A673 (cell line): ENCODE results near the gene CAMK1. TPM values are rescaled to one million over a fixed set of nuclear protein-coding genes. Genes with fewer than 3 reads are reported as not detected.
A peak's percentile ranks its signal among the peaks of the same experiment; 100 is the strongest.

Source experiments
- BruUV-seq: library from RNA; stranded (reverse); fragments of 400-500 nt; replicated peaks from 2 replicates; lab custom pipeline; 2021; lab: Mats Ljungman, UMichigan
- CTCF ChIA-PET: fragments of 300-600 bp; sonication (Branson Sonifier 250); formaldehyde crosslinking; loops from one replicate; lab custom pipeline; 2022; ENCODE audit warnings: antibody characterized with exemption; lab: Charles Lee
- POLR2A ChIA-PET: fragments of 300-600 bp; sonication (Branson Sonifier 250); formaldehyde crosslinking; loops from one replicate; lab custom pipeline; 2022; ENCODE audit warnings: antibody characterized with exemption; ENCODE audit not compliant: low non-redundant PET; lab: Charles Lee
- DNase-seq: peaks from one replicate; pipeline ENCODE4 v3.0.0-alpha.2; 2015; ENCODE audit warnings: low spot score
- H3K27ac ChIP-seq: fragments of 200-600 bp; sonication (generic); 2 replicates; pipeline ENCODE4 v1.5.1; 2016; ENCODE audit warnings: mixed run types, low read depth, mild to moderate bottlenecking, mixed read lengths, antibody characterized with exemption, low read length; ENCODE audit not compliant: poor library complexity, severe bottlenecking
- H3K27me3 ChIP-seq: fragments of 200-600 bp; sonication (generic); replicated peaks from 2 replicates; pipeline ENCODE4 v1.6.1; 2017; ENCODE audit warnings: mixed run types, low read depth, mild to moderate bottlenecking, mixed read lengths, antibody characterized with exemption, low read length; ENCODE audit not compliant: insufficient read depth, poor library complexity
- H3K36me3 ChIP-seq: fragments of 200-600 bp; sonication (generic); 2 replicates; pipeline ENCODE4 v1.6.1; 2016; ENCODE audit warnings: mixed run types, mild to moderate bottlenecking, mixed read lengths, antibody characterized with exemption, low read length; ENCODE audit not compliant: insufficient read depth, poor library complexity, severe bottlenecking
- H3K4me1 ChIP-seq: fragments of 200-600 bp; sonication (generic); 2 replicates; pipeline ENCODE4 v1.6.1; 2017; ENCODE audit warnings: mixed run types, mild to moderate bottlenecking, mixed read lengths, antibody characterized with exemption, low read length; ENCODE audit not compliant: insufficient read depth, poor library complexity, severe bottlenecking
- H3K4me3 ChIP-seq: fragments of 200-600 bp; sonication (generic); 2 replicates; pipeline ENCODE4 v1.5.1; 2016; ENCODE audit warnings: low read depth, mixed run types, mild to moderate bottlenecking, mixed read lengths, low read length; ENCODE audit not compliant: poor library complexity, severe bottlenecking
- H3K9me3 ChIP-seq: fragments of 200-600 bp; sonication (generic); 2 replicates; pipeline ENCODE4 v1.6.1; 2016; ENCODE audit warnings: mixed run types, low read depth, mild to moderate bottlenecking, mixed read lengths, antibody characterized with exemption, low read length; ENCODE audit not compliant: poor library complexity, severe bottlenecking
- EZH2 ChIP-seq: fragments of 200-600 bp; sonication (generic); IDR thresholded peaks from 2 replicates; pipeline ENCODE4 v1.6.1; 2017; ENCODE audit warnings: borderline replicate concordance, low read depth, mild to moderate bottlenecking, mixed read lengths, antibody characterized with exemption, low read length; ENCODE audit not compliant: poor library complexity, severe bottlenecking
- intact Hi-C: fragments of 100-400 bp; cut with micrococcal nuclease; formaldehyde crosslinking; loops from one replicate; pipeline ENCODE4 v1.10.0; 2022; ENCODE audit not compliant: unreplicated experiment
- total RNA-seq: library from RNA; stranded (reverse); gene quantifications from 2 replicates; pipeline ENCODE4 v1.2.3, GENCODE V29; 2021
- TF ChIP-seq, protein P1 (sequence below): fragments of 300-800, 200-600 bp; sonication (generic); conservative IDR thresholded peaks from 2 replicates; pipeline ENCODE4 v1.5.1; 2017; ENCODE audit warnings: low read depth, mild to moderate bottlenecking, antibody characterized with exemption, low read length, moderate library complexity, mixed read lengths

CAMK1 gene
- total RNA-seq, 1 experiment from 2014 or later = 26.7 TPM

DNA sequence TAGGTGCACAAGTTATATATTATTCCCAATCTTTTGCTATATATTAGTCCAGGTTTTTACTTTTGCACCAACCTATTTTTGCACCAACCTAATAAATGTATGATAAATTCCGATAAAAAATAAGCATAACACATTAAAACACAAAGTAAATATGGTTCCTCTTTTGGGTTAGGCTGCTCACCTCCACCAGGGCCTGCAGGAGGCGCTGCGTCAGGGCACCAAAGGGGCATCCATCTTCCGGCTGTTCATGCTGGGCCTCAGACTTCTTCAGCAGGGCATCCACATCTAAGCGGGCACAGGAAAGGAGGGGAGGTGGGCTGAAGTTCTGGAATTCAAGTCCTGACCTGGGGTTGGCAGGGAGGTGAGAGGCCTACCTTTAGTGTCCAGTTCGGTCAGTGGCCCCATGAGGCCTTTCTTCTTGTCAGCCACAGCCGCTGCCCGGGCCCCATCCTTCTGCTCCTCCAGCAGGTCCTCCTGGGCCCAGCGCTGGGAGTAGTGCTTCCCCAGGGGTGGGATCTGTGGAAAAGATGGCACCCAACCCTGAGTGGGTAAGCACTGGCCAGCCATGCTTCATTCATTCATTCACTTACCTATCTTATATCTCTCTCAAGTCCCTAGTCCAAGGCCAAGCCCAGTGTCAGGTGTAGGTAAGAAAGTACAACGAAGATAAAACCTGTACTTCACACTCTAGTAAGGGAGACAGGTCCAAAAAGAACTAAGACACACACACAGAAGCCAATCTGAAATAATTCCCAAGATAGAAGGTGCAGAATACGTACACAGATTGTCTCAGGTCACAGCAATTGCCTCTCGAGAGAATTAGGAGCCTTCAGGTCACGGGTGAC is 17.3 kb upstream of the CAMK1 start:
- BruUV-seq = no TSS peak
- POLR2A ChIA-PET = no interaction called here
- CTCF ChIA-PET = no interaction called here
- TF ChIP-seq, protein P1, sequence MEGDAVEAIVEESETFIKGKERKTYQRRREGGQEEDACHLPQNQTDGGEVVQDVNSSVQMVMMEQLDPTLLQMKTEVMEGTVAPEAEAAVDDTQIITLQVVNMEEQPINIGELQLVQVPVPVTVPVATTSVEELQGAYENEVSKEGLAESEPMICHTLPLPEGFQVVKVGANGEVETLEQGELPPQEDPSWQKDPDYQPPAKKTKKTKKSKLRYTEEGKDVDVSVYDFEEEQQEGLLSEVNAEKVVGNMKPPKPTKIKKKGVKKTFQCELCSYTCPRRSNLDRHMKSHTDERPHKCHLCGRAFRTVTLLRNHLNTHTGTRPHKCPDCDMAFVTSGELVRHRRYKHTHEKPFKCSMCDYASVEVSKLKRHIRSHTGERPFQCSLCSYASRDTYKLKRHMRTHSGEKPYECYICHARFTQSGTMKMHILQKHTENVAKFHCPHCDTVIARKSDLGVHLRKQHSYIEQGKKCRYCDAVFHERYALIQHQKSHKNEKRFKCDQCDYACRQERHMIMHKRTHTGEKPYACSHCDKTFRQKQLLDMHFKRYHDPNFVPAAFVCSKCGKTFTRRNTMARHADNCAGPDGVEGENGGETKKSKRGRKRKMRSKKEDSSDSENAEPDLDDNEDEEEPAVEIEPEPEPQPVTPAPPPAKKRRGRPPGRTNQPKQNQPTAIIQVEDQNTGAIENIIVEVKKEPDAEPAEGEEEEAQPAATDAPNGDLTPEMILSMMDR = peak; percentile 64
- TF ChIP-seq EZH2 = no peak
- Histone ChIP-seq H3K9me3 (no peaks in the 10 kb centered on the region), H3K27ac (no peak overlapping the region), H3K4me1 (peaks cover 10% of the 10 kb centered on the region), H3K36me3 (peaks cover 41% of the 10 kb centered on the region), H3K27me3 (no peaks in the 10 kb centered on the region), H3K4me3 (no peak overlapping the region)
- intact Hi-C loops = no loop called here
- DNase-seq = no peak

DNA sequence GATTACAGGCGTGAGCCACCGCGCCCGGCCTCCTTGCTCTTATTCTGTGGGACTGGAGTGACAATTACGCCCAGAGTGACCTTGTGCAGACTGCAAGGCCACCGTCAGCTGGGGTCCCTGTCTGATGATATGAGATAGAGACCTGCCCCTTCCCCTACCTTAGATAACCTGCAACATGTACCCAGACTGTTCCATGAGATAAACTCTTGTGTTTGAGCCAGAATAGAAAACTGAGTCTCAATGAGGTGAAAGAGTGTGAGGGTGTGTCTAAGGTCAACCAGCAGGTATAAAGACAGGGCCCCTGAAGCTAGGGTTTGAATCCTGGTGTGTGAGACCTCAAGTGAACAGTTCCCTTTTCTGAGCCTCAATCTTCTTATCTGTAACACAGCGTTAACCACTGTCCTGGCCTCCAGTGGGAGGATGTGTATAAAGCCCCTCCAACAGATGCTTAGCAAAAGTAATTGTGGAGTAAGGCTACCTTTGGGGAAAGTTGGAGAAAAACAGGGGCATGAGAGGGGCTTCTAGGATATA is 16.5 kb upstream of the CAMK1 start:
- TF ChIP-seq EZH2 = no peak
- TF ChIP-seq, protein P1 = no peak
- Histone ChIP-seq H3K27me3 (no peaks in the 10 kb centered on the region), H3K9me3 (no peaks in the 10 kb centered on the region), H3K27ac (no peak overlapping the region), H3K4me3 (no peak overlapping the region), H3K4me1 (peaks cover 4% of the 10 kb centered on the region), H3K36me3 (peaks cover 41% of the 10 kb centered on the region)
- POLR2A ChIA-PET = no interaction called here
- CTCF ChIA-PET = no interaction called here
- no TSS peak for BruUV-seq
- intact Hi-C loops = no loop called here
- no peak for DNase-seq

DNA sequence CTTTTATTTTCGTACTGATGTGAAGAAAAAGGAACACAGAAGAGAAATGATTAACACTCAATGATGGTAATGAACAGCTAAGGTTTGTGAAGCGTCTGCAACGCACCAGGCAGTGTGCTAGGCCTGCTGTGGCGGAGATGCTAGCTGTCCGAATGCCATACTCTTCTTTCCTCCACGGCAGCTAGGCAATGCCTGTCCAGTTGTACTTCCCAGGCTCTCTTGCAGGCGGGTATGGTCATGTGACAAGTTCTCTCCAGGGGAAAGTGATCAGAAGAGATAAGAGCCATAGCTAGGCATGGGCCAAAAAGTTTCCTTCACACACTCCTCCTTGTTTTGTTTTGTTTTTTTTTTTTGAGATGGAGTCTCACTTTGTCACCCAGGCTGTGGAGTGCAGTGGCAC is 15.9 kb upstream of the CAMK1 start:
- TF ChIP-seq, protein P1 = no peak
- TF ChIP-seq EZH2 = no peak
- intact Hi-C loops = no loop called here
- BruUV-seq = no TSS peak
- POLR2A ChIA-PET = no interaction called here
- H3K9me3 ChIP-seq = no peaks in the 10 kb centered on the region
- CTCF ChIA-PET = no interaction called here
- no peak overlapping the region for H3K4me3 ChIP-seq
- DNase-seq = no peak
- H3K36me3 ChIP-seq = peaks cover 45% of the 10 kb centered on the region
- no peaks in the 10 kb centered on the region for H3K4me1 ChIP-seq
- no peaks in the 10 kb centered on the region for H3K27me3 ChIP-seq
- no peak overlapping the region for H3K27ac ChIP-seq
